ENCODE data around the gene P2RY2. TPM values are rescaled to one million over a fixed set of nuclear protein-coding genes. Genes with fewer than 3 reads are reported as not detected.

P2RY2 gene
- total RNA-seq, 2 experiments from 2014 or later = not detected

DNA sequence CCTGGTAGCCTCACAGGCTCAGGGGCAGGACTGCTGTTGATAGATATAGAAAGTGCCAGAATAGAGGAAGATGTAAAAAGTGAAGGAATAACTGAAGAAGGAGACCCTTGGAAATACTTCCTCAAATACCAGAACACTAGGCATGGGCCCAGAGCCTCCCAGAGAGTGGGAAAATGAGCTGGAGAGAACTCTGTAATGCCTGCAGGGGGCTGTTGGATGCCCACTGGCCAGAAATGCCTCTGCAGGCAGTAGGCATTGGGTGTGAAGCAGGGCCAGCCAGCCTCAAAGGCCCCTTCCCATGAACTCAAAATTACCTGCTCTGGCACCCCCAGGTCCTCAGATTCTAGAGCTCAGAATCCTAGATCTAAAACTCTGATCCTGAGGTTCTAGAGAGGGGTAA is 15.1 kb downstream of the P2RY2 start:
- DNase-seq (no peak), ATAC-seq (ENCODE audit: poor library complexity) (no peak)
- Mint-ChIP-seq H3K4me3 (no peak overlapping the region), H3K27ac (no peak overlapping the region), H3K9me3 (no peaks in the 10 kb centered on the region), H3K36me3 (ENCODE audit: low read depth) (no peaks in the 10 kb centered on the region), H3K27me3 (no peaks in the 10 kb centered on the region), H3K4me1 (ENCODE audit: low read depth) (no peaks in the 10 kb centered on the region)
- Histone ChIP-seq H3K27me3 (ENCODE audit: control insufficient read depth in 1 of 2, insufficient read depth in 2 of 2, low read length in 2 of 2) (no peaks in the 10 kb centered on the region), H3K27ac (ENCODE audit: low read depth in 1 of 2, low read length in 2 of 2) (no peak overlapping the region), H3K36me3 (ENCODE audit: insufficient read depth, low read length) (no peaks in the 10 kb centered on the region), H3K4me3 (ENCODE audit: low read length) (no peak overlapping the region), H3K4me1 (ENCODE audit: insufficient read depth, low read length) (no peaks in the 10 kb centered on the region), H3K9me3 (ENCODE audit: control insufficient read depth in 1 of 2, insufficient read depth in 1 of 2, low read length in 2 of 2) (no peaks in the 10 kb centered on the region)
- ChIA-PET POLR2A (no interaction called here), CTCF (no interaction called here)
- TF ChIP-seq, protein P1, sequence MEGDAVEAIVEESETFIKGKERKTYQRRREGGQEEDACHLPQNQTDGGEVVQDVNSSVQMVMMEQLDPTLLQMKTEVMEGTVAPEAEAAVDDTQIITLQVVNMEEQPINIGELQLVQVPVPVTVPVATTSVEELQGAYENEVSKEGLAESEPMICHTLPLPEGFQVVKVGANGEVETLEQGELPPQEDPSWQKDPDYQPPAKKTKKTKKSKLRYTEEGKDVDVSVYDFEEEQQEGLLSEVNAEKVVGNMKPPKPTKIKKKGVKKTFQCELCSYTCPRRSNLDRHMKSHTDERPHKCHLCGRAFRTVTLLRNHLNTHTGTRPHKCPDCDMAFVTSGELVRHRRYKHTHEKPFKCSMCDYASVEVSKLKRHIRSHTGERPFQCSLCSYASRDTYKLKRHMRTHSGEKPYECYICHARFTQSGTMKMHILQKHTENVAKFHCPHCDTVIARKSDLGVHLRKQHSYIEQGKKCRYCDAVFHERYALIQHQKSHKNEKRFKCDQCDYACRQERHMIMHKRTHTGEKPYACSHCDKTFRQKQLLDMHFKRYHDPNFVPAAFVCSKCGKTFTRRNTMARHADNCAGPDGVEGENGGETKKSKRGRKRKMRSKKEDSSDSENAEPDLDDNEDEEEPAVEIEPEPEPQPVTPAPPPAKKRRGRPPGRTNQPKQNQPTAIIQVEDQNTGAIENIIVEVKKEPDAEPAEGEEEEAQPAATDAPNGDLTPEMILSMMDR (IDR thresholded peaks at IDR 0.05) = no peak
- intact Hi-C loops (cut with DNase I, micrococcal nuclease) = no loop called here

DNA sequence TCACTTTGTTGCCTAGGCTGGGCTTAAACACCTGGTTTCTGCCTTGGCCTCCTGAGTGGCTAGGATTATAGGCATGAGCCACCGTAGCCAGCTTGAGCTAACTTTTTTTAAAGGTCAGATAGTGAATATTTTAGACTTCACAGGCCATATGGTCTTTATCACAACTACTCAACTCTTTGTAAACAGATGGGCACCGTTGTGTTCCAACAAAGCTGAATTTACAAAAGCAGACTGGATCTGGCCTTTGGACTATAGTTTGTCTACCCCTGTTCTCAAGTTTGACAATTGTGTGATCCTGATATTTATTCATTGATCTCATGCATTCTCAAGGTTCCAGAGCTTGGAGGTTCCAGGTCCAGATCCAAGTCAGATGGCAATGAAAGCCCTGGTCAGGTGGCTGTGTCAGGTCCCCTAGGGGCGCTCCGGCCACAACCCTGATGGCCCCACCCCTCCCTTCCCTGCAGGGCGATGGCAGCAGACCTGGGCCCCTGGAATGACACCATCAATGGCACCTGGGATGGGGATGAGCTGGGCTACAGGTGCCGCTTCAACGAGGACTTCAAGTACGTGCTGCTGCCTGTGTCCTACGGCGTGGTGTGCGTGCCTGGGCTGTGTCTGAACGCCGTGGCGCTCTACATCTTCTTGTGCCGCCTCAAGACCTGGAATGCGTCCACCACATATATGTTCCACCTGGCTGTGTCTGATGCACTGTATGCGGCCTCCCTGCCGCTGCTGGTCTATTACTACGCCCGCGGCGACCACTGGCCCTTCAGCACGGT is 15.8 kb downstream of the P2RY2 start:
- no peaks in the 10 kb centered on the region for H3K9me3 Mint-ChIP-seq
- H3K4me1 ChIP-seq (ENCODE audit: insufficient read depth, low read length) = no peaks in the 10 kb centered on the region
- H3K27ac ChIP-seq (ENCODE audit: low read depth in 1 of 2, low read length in 2 of 2) = no peak overlapping the region
- ATAC-seq (ENCODE audit: poor library complexity) (no peak), DNase-seq (no peak)
- CTCF ChIA-PET = no interaction called here
- H3K27me3 Mint-ChIP-seq = no peaks in the 10 kb centered on the region
- no peak overlapping the region for H3K4me3 Mint-ChIP-seq
- no peak overlapping the region for H3K4me3 ChIP-seq (ENCODE audit: low read length)
- TF ChIP-seq, protein P1 (IDR thresholded peaks at IDR 0.05) = no peak
- no peak overlapping the region for H3K27ac Mint-ChIP-seq
- POLR2A ChIA-PET = no interaction called here
- no peaks in the 10 kb centered on the region for H3K36me3 ChIP-seq (ENCODE audit: insufficient read depth, low read length)
- H3K4me1 Mint-ChIP-seq (ENCODE audit: low read depth) = no peaks in the 10 kb centered on the region
- H3K36me3 Mint-ChIP-seq (ENCODE audit: low read depth) = no peaks in the 10 kb centered on the region
- H3K27me3 ChIP-seq (ENCODE audit: control insufficient read depth in 1 of 2, insufficient read depth in 2 of 2, low read length in 2 of 2) = no peaks in the 10 kb centered on the region
- intact Hi-C loops (cut with DNase I, micrococcal nuclease) = no loop called here
- H3K9me3 ChIP-seq (ENCODE audit: control insufficient read depth in 1 of 2, insufficient read depth in 1 of 2, low read length in 2 of 2) = no peaks in the 10 kb centered on the region

DNA sequence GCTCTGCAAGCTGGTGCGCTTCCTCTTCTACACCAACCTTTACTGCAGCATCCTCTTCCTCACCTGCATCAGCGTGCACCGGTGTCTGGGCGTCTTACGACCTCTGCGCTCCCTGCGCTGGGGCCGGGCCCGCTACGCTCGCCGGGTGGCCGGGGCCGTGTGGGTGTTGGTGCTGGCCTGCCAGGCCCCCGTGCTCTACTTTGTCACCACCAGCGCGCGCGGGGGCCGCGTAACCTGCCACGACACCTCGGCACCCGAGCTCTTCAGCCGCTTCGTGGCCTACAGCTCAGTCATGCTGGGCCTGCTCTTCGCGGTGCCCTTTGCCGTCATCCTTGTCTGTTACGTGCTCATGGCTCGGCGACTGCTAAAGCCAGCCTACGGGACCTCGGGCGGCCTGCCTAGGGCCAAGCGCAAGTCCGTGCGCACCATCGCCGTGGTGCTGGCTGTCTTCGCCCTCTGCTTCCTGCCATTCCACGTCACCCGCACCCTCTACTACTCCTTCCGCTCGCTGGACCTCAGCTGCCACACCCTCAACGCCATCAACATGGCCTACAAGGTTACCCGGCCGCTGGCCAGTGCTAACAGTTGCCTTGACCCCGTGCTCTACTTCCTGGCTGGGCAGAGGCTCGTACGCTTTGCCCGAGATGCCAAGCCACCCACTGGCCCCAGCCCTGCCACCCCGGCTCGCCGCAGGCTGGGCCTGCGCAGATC is 16.5 kb downstream of the P2RY2 start:
- no peaks in the 10 kb centered on the region for H3K36me3 ChIP-seq (ENCODE audit: insufficient read depth, low read length)
- H3K9me3 ChIP-seq (ENCODE audit: control insufficient read depth in 1 of 2, insufficient read depth in 1 of 2, low read length in 2 of 2) = no peaks in the 10 kb centered on the region
- intact Hi-C loops (cut with DNase I, micrococcal nuclease) = no loop called here
- H3K9me3 Mint-ChIP-seq = no peaks in the 10 kb centered on the region
- H3K27ac Mint-ChIP-seq = no peak overlapping the region
- no peak overlapping the region for H3K4me3 ChIP-seq (ENCODE audit: low read length)
- no peak overlapping the region for H3K4me3 Mint-ChIP-seq
- no peaks in the 10 kb centered on the region for H3K27me3 Mint-ChIP-seq
- ChIA-PET POLR2A (no interaction called here), CTCF (no interaction called here)
- ATAC-seq (ENCODE audit: poor library complexity) (no peak), DNase-seq (no peak)
- no peaks in the 10 kb centered on the region for H3K36me3 Mint-ChIP-seq (ENCODE audit: low read depth)
- H3K27ac ChIP-seq (ENCODE audit: low read depth in 1 of 2, low read length in 2 of 2) = no peak overlapping the region
- H3K27me3 ChIP-seq (ENCODE audit: control insufficient read depth in 1 of 2, insufficient read depth in 2 of 2, low read length in 2 of 2) = no peaks in the 10 kb centered on the region
- no peaks in the 10 kb centered on the region for H3K4me1 Mint-ChIP-seq (ENCODE audit: low read depth)
- H3K4me1 ChIP-seq (ENCODE audit: insufficient read depth, low read length) = no peaks in the 10 kb centered on the region
- TF ChIP-seq, protein P1 (IDR thresholded peaks at IDR 0.05) = no peak
